Articular chondrocyte of knee joint (primary cell): ENCODE measurements around the gene GPR84. TPM values are rescaled to one million over a fixed set of nuclear protein-coding genes. Genes with fewer than 3 reads are reported as not detected.

ENCODE experiments used
- small RNA-seq: library from RNA; depleted of rRNA; stranded (forward); fragments of <200 nt; gene quantifications from one replicate; pipeline ENCODE3, GENCODE V24; 2012
- total RNA-seq: library from RNA; depleted of rRNA; stranded (reverse); fragments of >200 nt; gene quantifications from 2 replicates; pipeline ENCODE4 v1.2.3, GENCODE V29; 2012

GPR84 gene
- total RNA-seq, result under 0.01 and 0.13 TPM in 2 replicates

DNA sequence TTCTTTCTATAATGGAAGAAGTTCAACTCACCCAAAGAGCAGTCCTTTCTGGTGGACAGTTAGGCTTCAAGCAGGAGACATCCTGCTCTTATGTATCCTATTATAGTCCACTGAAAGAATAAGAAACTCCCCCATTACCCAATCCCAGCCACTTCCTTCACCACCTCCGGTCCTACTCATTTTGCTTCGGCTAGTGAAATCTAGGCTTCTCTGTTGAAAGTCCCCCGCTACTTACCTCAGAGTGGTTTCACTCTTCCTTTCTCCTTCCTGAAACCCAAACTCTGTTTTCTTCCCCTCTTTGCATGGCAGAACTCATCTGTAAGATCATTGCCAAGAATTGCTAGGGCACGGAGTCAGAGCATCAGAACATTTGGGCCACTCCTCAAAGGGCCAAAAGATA lies at the start of gene GPR84:
TSS of gene GPR84 (minus strand) at position 74 of the 400 bp plus-strand sequence. CDS start 635 bp downstream, outside the sequence.

DNA sequence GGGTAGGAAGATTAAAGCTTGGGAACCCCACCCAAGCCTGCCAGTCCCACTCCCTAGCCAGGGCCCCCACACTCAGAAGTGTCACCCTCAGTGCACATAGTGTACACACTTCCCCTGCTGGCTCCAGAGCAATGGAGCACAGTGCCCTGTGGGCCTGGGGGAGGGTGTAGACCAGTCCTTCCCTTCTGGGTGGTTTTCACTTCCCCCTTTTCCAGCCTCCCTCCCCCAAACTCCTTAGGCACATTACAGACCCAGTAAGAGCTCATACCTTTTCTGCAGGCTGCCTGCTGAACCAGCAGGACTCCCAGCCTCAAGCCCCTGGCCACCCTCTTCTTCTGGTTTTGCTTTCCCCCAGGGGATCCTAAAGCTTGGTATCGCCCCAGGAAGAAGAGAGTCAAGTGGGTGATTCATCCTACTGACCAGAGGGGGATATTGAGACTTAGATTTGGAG lies 20.3 kb upstream of the GPR84 start, which contains the start of gene ZNF385A:
TSS of gene ZNF385A (minus strand) at position 143 of the 451 bp plus-strand sequence. CDS start 219 bp downstream, outside the sequence.

DNA sequence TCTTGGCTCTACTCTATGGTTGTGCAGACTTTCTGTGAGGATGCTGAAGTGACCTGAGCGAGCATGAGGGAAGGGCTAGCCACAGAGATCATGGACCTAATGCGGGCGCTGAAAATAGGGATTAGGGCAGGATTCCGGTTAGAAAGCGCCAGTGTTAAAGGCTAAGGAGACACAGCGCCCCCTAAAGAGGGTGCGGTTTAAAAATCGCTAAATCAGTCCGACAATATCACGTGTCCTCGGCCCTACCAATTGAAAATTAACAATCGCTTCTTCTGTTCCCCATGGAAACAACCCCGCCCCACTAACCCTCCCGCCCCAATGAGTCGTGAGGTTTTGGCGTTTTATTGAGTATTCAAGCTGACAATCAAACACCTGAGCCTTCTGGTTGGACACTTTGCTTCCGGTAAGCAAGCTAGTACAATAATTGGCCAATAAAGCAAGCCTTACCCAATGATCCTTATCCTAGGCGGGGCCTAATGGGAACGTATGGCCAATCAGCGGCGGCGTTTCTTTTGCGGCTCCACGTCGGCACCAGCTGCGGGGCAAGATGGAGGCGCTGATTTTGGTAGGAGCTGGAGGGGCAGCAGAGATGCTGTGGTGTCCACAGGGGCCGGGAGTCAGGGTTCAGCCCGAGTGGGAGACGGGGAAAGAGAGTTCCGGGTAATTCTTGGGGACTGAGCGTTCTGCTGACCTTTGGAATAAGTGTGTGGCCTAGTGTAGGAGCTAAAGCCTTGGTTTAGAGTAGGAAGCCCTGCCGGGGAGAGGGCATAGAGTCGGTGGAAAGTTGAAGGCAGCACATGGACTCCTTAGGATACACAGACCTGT lies 39.5 kb downstream of the GPR84 start, which contains the start of gene COPZ1:
TSS of gene COPZ1 (plus strand) at position 515 of the 825 bp plus-strand sequence. CDS start at position 548, 33 bp downstream.

Small RNA genes within 50 kb of the gene (small RNA-seq; reads per million reads assigned to genes)
- 2,122 reads per million, percentile 99 among the genes with 10 or more reads in this experiment for gene MIR148B
- gene RN7SL744P, result not detected
- gene RNU6-950P, result not detected

Other genes starting within 250 kb of the GPR84 start
- gene SMUG1, start 175.5 kb downstream of the GPR84 start, total RNA-seq, result 22.6 and 24.5 TPM in 2 replicates
- gene CBX5, start 84.4 kb downstream of the GPR84 start, total RNA-seq, result 67.9 and 72.2 TPM in 2 replicates
- gene HNRNPA1, start 83.8 kb downstream of the GPR84 start, total RNA-seq, result 517 and 660 TPM in 2 replicates
- gene NFE2, start 63.5 kb downstream of the GPR84 start, total RNA-seq, result 0.43 and 0.65 TPM in 2 replicates
- 126 and 145 TPM in 2 replicates for gene COPZ1, start 39.4 kb downstream of the GPR84 start, total RNA-seq
- 2.9 and 3.6 TPM in 2 replicates for gene ZNF385A, start 20.2 kb upstream of the GPR84 start, total RNA-seq
- 294 and 310 TPM in 2 replicates for gene ITGA5, start 54.8 kb upstream of the GPR84 start, total RNA-seq
- not detected in 2 replicates for gene GTSF1, start 109.1 kb upstream of the GPR84 start, total RNA-seq
- 0.11 and 0.26 TPM in 2 replicates for gene NCKAP1L, start 133.3 kb upstream of the GPR84 start, total RNA-seq
- 0.39 and 0.54 TPM in 2 replicates for gene PDE1B, start 185.1 kb upstream of the GPR84 start, total RNA-seq
- not detected in 2 replicates for gene PPP1R1A, start 224.2 kb upstream of the GPR84 start, total RNA-seq